SK-N-SH treated with all-trans-retinoic acid at 6 μM for 48 hours (cell line): ENCODE data around the gene SPRR5.

Experiments
- ATAC-seq: fragments of 200-7000 bp; cut with Tn5 transposase; 3 replicates; pipeline ENCODE4 v1.9.1; 2020; ENCODE audit warnings: mild to moderate bottlenecking, moderate library complexity
- ARNTL ChIP-seq: fragments of 450-650 bp; formaldehyde crosslinking; IDR thresholded peaks from 2 replicates; pipeline ENCODE4 v1.5.0; 2020; ENCODE audit warnings: low read depth, mild to moderate bottlenecking, moderate library complexity, borderline replicate concordance
- BACH2 ChIP-seq: fragments of 250-450 bp; sonication (Bioruptor Pico); IDR thresholded peaks from 2 replicates; pipeline ENCODE4 v1.9.0; 2021; ENCODE audit warnings: mild to moderate bottlenecking, borderline replicate concordance
- CSDC2 ChIP-seq: fragments of 250-450 bp; sonication (Bioruptor Pico); IDR thresholded peaks from 2 replicates; pipeline ENCODE4 v1.5.0; 2020; ENCODE audit warnings: mild to moderate bottlenecking, moderate library complexity
- ESRRG ChIP-seq: fragments of 250-450 bp; sonication (Bioruptor Pico); IDR thresholded peaks from 2 replicates; pipeline ENCODE4 v1.6.1; 2021; ENCODE audit warnings: mild to moderate bottlenecking
- GLIS3 ChIP-seq: fragments of 250-450 bp; sonication (Bioruptor Pico); IDR thresholded peaks from 2 replicates; pipeline ENCODE4 v1.5.0; 2020; ENCODE audit warnings: mild to moderate bottlenecking, moderate library complexity
- ISL1 ChIP-seq: fragments of 250-450 bp; sonication (Bioruptor Pico); IDR thresholded peaks from 2 replicates; pipeline ENCODE4 v2.1.2; 2022; ENCODE audit warnings: mild to moderate bottlenecking, moderate library complexity
- OSR1 ChIP-seq: fragments of 250-450 bp; sonication (Bioruptor Pico); IDR thresholded peaks from 2 replicates; pipeline ENCODE4 v1.8.0; 2022; ENCODE audit warnings: moderate library complexity, mild to moderate bottlenecking, inconsistent platforms
- PPARA ChIP-seq: fragments of 250-450 bp; sonication (Bioruptor Pico); IDR thresholded peaks from 2 replicates; pipeline ENCODE4 v1.5.0; 2020; ENCODE audit warnings: mild to moderate bottlenecking, borderline replicate concordance
- RARB ChIP-seq: fragments of 250-450 bp; sonication (Bioruptor Pico); IDR thresholded peaks from 2 replicates; pipeline ENCODE4 v1.8.0; 2021; ENCODE audit warnings: mild to moderate bottlenecking, moderate library complexity
- SNAI2 ChIP-seq: fragments of 250-450 bp; sonication (Bioruptor Pico); IDR thresholded peaks from 2 replicates; pipeline ENCODE4 v1.5.0; 2020; ENCODE audit warnings: mild to moderate bottlenecking, moderate library complexity
- TCF4 ChIP-seq: fragments of 250-450 bp; sonication (Bioruptor Pico); IDR thresholded peaks from 2 replicates; pipeline ENCODE4 v1.8.0; 2021; ENCODE audit warnings: mild to moderate bottlenecking, moderate library complexity, borderline replicate concordance
- TOX ChIP-seq: fragments of 250-450 bp; sonication (Bioruptor Pico); IDR thresholded peaks from 2 replicates; pipeline ENCODE4 v1.8.0; 2021; ENCODE audit warnings: mild to moderate bottlenecking, moderate library complexity, borderline replicate concordance
- ZC3H10 ChIP-seq: fragments of 250-450 bp; sonication (Bioruptor Pico); IDR thresholded peaks from 2 replicates; pipeline ENCODE4 v1.5.1; 2021; ENCODE audit warnings: mild to moderate bottlenecking, moderate library complexity
- ZFP3 ChIP-seq: fragments of 250-450 bp; sonication (Bioruptor Pico); IDR thresholded peaks from 2 replicates; pipeline ENCODE4 v1.5.0; 2020; ENCODE audit warnings: mild to moderate bottlenecking, moderate library complexity
- ZFP30 ChIP-seq: fragments of 450-650 bp; formaldehyde crosslinking; IDR thresholded peaks from 2 replicates; pipeline ENCODE4 v1.5.0; 2022; ENCODE audit warnings: mild to moderate bottlenecking, moderate library complexity
- ZNF565 ChIP-seq: fragments of 450-650 bp; formaldehyde crosslinking; conservative IDR thresholded peaks from 2 replicates; pipeline ENCODE4 v1.5.0; 2020; ENCODE audit warnings: low read depth, mild to moderate bottlenecking, moderate library complexity
- ZNF70 ChIP-seq: fragments of 450-650 bp; formaldehyde crosslinking; IDR thresholded peaks from 2 replicates; pipeline ENCODE4 v1.5.0; 2020; ENCODE audit warnings: mild to moderate bottlenecking, moderate library complexity
- TF ChIP-seq, protein P1 (sequence below): fragments of 250-450 bp; sonication (Bioruptor Pico); IDR thresholded peaks from 2 replicates; pipeline ENCODE4 v1.8.0; 2021; ENCODE audit warnings: low read depth, mild to moderate bottlenecking, moderate library complexity, borderline replicate concordance
- TF ChIP-seq, protein P2 (sequence below): fragments of 250-450 bp; sonication (Bioruptor Pico); IDR thresholded peaks from 2 replicates; pipeline ENCODE4 v1.5.1; 2020; ENCODE audit warnings: low read depth, mild to moderate bottlenecking, moderate library complexity
- TF ChIP-seq, protein P3 (sequence below): fragments of 250-450 bp; sonication (Bioruptor Pico); IDR thresholded peaks from 2 replicates; pipeline ENCODE4 v1.5.0; 2020; ENCODE audit warnings: mild to moderate bottlenecking, moderate library complexity
- TF ChIP-seq, protein P4 (sequence below): fragments of 250-450 bp; sonication (Bioruptor Pico); IDR thresholded peaks from 2 replicates; pipeline ENCODE4 v1.5.1; 2021; ENCODE audit warnings: mild to moderate bottlenecking, moderate library complexity

Gene SPRR5

DNA sequence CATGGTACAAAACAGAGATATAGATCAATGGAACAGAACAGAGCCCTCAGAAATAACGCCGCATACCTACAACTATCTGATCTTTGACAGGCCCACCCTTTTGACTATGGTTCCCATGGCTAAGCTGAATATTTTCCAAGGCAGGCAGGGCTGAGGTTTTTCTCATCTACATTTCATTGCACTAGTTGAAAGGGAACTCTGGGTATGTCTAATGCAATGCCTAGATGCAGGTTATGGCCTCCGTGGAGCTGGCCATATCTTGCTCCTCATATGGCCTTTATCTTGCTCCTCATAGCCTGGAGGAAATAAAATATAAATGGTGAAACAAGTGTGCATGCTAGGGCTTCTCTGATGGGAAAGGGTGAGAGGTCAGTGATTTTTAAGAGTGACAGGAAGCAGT, 10.6 kb downstream of the SPRR5 start:
- no peak for ATAC-seq
- TF ChIP-seq TCF4 (CRISPR knock-in tag) (no peak), ZFP30 (CRISPR knock-in tag) (no peak), ESRRG (CRISPR knock-in tag) (no peak), SNAI2 (no peak), BACH2 (CRISPR knock-in tag) (no peak), CSDC2 (CRISPR knock-in tag) (no peak), ZNF70 (CRISPR knock-in tag) (no peak), OSR1 (CRISPR knock-in tag) (no peak), ZFP3 (CRISPR knock-in tag) (no peak), RARB (no peak), ISL1 (no peak), TOX (CRISPR knock-in tag) (no peak)
- TF ChIP-seq, protein P1, sequence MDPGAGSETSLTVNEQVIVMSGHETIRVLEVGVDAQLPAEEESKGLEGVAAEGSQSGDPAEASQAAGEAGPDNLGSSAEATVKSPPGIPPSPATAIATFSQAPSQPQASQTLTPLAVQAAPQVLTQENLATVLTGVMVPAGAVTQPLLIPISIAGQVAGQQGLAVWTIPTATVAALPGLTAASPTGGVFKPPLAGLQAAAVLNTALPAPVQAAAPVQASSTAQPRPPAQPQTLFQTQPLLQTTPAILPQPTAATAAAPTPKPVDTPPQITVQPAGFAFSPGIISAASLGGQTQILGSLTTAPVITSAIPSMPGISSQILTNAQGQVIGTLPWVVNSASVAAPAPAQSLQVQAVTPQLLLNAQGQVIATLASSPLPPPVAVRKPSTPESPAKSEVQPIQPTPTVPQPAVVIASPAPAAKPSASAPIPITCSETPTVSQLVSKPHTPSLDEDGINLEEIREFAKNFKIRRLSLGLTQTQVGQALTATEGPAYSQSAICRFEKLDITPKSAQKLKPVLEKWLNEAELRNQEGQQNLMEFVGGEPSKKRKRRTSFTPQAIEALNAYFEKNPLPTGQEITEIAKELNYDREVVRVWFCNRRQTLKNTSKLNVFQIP (CRISPR knock-in tag) = no peak
- TF ChIP-seq, protein P2, sequence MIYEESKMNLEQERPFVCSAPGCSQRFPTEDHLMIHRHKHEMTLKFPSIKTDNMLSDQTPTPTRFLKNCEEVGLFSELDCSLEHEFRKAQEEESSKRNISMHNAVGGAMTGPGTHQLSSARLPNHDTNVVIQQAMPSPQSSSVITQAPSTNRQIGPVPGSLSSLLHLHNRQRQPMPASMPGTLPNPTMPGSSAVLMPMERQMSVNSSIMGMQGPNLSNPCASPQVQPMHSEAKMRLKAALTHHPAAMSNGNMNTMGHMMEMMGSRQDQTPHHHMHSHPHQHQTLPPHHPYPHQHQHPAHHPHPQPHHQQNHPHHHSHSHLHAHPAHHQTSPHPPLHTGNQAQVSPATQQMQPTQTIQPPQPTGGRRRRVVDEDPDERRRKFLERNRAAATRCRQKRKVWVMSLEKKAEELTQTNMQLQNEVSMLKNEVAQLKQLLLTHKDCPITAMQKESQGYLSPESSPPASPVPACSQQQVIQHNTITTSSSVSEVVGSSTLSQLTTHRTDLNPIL (CRISPR knock-in tag) = no peak
- TF ChIP-seq, protein P3, sequence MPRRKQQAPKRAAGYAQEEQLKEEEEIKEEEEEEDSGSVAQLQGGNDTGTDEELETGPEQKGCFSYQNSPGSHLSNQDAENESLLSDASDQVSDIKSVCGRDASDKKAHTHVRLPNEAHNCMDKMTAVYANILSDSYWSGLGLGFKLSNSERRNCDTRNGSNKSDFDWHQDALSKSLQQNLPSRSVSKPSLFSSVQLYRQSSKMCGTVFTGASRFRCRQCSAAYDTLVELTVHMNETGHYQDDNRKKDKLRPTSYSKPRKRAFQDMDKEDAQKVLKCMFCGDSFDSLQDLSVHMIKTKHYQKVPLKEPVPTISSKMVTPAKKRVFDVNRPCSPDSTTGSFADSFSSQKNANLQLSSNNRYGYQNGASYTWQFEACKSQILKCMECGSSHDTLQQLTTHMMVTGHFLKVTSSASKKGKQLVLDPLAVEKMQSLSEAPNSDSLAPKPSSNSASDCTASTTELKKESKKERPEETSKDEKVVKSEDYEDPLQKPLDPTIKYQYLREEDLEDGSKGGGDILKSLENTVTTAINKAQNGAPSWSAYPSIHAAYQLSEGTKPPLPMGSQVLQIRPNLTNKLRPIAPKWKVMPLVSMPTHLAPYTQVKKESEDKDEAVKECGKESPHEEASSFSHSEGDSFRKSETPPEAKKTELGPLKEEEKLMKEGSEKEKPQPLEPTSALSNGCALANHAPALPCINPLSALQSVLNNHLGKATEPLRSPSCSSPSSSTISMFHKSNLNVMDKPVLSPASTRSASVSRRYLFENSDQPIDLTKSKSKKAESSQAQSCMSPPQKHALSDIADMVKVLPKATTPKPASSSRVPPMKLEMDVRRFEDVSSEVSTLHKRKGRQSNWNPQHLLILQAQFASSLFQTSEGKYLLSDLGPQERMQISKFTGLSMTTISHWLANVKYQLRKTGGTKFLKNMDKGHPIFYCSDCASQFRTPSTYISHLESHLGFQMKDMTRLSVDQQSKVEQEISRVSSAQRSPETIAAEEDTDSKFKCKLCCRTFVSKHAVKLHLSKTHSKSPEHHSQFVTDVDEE = no peak
- TF ChIP-seq, protein P4, sequence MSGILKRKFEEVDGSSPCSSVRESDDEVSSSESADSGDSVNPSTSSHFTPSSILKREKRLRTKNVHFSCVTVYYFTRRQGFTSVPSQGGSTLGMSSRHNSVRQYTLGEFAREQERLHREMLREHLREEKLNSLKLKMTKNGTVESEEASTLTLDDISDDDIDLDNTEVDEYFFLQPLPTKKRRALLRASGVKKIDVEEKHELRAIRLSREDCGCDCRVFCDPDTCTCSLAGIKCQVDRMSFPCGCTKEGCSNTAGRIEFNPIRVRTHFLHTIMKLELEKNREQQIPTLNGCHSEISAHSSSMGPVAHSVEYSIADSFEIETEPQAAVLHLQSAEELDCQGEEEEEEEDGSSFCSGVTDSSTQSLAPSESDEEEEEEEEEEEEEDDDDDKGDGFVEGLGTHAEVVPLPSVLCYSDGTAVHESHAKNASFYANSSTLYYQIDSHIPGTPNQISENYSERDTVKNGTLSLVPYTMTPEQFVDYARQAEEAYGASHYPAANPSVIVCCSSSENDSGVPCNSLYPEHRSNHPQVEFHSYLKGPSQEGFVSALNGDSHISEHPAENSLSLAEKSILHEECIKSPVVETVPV (CRISPR knock-in tag) = no peak
- TF ChIP-seq, all 23 proteins: peak for 0

DNA sequence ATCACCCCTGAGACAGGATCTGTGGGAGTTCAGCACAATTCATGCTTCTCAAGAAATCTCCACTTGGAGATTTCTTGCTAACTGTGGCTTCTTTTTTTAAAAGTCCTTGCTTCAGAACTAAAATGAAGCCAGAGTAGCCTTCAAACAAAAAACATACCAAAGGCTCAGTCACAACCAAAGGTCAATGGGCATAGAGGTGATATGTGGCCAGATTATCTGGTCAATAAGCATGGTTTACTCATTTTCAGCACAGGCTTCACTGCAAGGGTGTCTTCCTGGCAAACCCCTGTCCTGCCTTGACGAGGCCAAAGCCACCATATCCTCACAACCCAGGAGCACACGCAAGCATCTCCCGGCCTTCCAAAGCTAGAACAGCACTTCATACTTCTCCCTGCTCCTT, 12.3 kb downstream of the SPRR5 start:
- TF ChIP-seq CSDC2 (CRISPR knock-in tag) (no peak), GLIS3 (no peak), ZFP3 (CRISPR knock-in tag) (no peak), SNAI2 (no peak), ZFP30 (CRISPR knock-in tag) (no peak), OSR1 (CRISPR knock-in tag) (no peak), PPARA (CRISPR knock-in tag) (no peak), ISL1 (no peak), TCF4 (CRISPR knock-in tag) (no peak), ZC3H10 (CRISPR knock-in tag) (no peak), ZNF565 (no peak), ESRRG (CRISPR knock-in tag) (no peak), ARNTL (no peak)
- TF ChIP-seq, protein P1 (CRISPR knock-in tag) = no peak
- TF ChIP-seq, protein P4 (CRISPR knock-in tag) = no peak
- TF ChIP-seq, protein P3 = no peak
- ATAC-seq = no peak
